ENCODE results near the gene NOB1. TPM values are rescaled to one million over a fixed set of nuclear protein-coding genes. Genes with fewer than 3 reads are reported as not detected.

Gene NOB1
- total and polyA plus RNA-seq, 2 experiments from 2014 or later: 41.4 to 56.6 TPM

GRCh38 chr16:69748694-69749345 is 5.9 kb downstream of the NOB1 start (continued):
- TF ChIP-seq JUNB (IDR thresholded peaks at IDR 0.05; ENCODE audit: unreplicated experiment) (no peak), ZNF114 (CRISPR knock-in tag; IDR thresholded peaks at IDR 0.05) (no peak), EZH2 (IDR thresholded peaks at IDR 0.05; ENCODE audit: low read depth, unreplicated experiment) (no peak), ETS1 (IDR thresholded peaks at IDR 0.05) (no peak)

GRCh38 chr16:69747115-69747514 is 7.6 kb downstream of the NOB1 start:
- Mint-ChIP-seq H3K27me3 (ENCODE audit: insufficient read depth, low read depth, poor library complexity) (peaks cover 2% of the 10 kb centered on the region), H3K4me1 (no peaks in the 10 kb centered on the region), H3K4me3 (no peak overlapping the region), H3K9me3 (no peaks in the 10 kb centered on the region), H3K36me3 (ENCODE audit: low read depth) (peaks cover 94% of the 10 kb centered on the region), H3K27ac (no peak overlapping the region)
- Histone ChIP-seq H3K4me1 (ENCODE audit: insufficient read depth) (no peaks in the 10 kb centered on the region), H3K36me3 (ENCODE audit: insufficient read depth) (peaks cover 87% of the 10 kb centered on the region), H3K4me3 (no peak overlapping the region), H3K27me3 (ENCODE audit: insufficient read depth) (no peaks in the 10 kb centered on the region), H3K4me2 (no peak overlapping the region), H2AFZ (no peak overlapping the region), H3F3A (replicated peaks; ENCODE audit: low read depth) (peaks cover 8% of the 10 kb centered on the region; the same call in 1 of the 2 replicates), H4K20me1 (replicated peaks; ENCODE audit: insufficient read depth) (peaks cover 25% of the 10 kb centered on the region), H3K9me2 (ENCODE audit: insufficient read depth) (no peaks in the 10 kb centered on the region), H3K79me2 (replicated peaks; ENCODE audit: insufficient read depth) (peaks cover 34% of the 10 kb centered on the region), H3K27ac (ENCODE audit: low read depth) (no peak overlapping the region)
- ATAC-seq: no peak
- no peak for DNase-seq (ENCODE audit: low spot score)
- TF ChIP-seq ZNF114 (CRISPR knock-in tag; IDR thresholded peaks at IDR 0.05): no peak
- TF ChIP-seq, protein P1, sequence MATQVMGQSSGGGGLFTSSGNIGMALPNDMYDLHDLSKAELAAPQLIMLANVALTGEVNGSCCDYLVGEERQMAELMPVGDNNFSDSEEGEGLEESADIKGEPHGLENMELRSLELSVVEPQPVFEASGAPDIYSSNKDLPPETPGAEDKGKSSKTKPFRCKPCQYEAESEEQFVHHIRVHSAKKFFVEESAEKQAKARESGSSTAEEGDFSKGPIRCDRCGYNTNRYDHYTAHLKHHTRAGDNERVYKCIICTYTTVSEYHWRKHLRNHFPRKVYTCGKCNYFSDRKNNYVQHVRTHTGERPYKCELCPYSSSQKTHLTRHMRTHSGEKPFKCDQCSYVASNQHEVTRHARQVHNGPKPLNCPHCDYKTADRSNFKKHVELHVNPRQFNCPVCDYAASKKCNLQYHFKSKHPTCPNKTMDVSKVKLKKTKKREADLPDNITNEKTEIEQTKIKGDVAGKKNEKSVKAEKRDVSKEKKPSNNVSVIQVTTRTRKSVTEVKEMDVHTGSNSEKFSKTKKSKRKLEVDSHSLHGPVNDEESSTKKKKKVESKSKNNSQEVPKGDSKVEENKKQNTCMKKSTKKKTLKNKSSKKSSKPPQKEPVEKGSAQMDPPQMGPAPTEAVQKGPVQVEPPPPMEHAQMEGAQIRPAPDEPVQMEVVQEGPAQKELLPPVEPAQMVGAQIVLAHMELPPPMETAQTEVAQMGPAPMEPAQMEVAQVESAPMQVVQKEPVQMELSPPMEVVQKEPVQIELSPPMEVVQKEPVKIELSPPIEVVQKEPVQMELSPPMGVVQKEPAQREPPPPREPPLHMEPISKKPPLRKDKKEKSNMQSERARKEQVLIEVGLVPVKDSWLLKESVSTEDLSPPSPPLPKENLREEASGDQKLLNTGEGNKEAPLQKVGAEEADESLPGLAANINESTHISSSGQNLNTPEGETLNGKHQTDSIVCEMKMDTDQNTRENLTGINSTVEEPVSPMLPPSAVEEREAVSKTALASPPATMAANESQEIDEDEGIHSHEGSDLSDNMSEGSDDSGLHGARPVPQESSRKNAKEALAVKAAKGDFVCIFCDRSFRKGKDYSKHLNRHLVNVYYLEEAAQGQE (IDR thresholded peaks at IDR 0.05; ENCODE audit: unreplicated experiment): no peak
- no peak for TF ChIP-seq EZH2phosphoT487 (IDR thresholded peaks at IDR 0.05; ENCODE audit: unreplicated experiment)
- TF ChIP-seq EZH2 (IDR thresholded peaks at IDR 0.05; ENCODE audit: low read depth, unreplicated experiment): no peak
- TF ChIP-seq, protein P2, sequence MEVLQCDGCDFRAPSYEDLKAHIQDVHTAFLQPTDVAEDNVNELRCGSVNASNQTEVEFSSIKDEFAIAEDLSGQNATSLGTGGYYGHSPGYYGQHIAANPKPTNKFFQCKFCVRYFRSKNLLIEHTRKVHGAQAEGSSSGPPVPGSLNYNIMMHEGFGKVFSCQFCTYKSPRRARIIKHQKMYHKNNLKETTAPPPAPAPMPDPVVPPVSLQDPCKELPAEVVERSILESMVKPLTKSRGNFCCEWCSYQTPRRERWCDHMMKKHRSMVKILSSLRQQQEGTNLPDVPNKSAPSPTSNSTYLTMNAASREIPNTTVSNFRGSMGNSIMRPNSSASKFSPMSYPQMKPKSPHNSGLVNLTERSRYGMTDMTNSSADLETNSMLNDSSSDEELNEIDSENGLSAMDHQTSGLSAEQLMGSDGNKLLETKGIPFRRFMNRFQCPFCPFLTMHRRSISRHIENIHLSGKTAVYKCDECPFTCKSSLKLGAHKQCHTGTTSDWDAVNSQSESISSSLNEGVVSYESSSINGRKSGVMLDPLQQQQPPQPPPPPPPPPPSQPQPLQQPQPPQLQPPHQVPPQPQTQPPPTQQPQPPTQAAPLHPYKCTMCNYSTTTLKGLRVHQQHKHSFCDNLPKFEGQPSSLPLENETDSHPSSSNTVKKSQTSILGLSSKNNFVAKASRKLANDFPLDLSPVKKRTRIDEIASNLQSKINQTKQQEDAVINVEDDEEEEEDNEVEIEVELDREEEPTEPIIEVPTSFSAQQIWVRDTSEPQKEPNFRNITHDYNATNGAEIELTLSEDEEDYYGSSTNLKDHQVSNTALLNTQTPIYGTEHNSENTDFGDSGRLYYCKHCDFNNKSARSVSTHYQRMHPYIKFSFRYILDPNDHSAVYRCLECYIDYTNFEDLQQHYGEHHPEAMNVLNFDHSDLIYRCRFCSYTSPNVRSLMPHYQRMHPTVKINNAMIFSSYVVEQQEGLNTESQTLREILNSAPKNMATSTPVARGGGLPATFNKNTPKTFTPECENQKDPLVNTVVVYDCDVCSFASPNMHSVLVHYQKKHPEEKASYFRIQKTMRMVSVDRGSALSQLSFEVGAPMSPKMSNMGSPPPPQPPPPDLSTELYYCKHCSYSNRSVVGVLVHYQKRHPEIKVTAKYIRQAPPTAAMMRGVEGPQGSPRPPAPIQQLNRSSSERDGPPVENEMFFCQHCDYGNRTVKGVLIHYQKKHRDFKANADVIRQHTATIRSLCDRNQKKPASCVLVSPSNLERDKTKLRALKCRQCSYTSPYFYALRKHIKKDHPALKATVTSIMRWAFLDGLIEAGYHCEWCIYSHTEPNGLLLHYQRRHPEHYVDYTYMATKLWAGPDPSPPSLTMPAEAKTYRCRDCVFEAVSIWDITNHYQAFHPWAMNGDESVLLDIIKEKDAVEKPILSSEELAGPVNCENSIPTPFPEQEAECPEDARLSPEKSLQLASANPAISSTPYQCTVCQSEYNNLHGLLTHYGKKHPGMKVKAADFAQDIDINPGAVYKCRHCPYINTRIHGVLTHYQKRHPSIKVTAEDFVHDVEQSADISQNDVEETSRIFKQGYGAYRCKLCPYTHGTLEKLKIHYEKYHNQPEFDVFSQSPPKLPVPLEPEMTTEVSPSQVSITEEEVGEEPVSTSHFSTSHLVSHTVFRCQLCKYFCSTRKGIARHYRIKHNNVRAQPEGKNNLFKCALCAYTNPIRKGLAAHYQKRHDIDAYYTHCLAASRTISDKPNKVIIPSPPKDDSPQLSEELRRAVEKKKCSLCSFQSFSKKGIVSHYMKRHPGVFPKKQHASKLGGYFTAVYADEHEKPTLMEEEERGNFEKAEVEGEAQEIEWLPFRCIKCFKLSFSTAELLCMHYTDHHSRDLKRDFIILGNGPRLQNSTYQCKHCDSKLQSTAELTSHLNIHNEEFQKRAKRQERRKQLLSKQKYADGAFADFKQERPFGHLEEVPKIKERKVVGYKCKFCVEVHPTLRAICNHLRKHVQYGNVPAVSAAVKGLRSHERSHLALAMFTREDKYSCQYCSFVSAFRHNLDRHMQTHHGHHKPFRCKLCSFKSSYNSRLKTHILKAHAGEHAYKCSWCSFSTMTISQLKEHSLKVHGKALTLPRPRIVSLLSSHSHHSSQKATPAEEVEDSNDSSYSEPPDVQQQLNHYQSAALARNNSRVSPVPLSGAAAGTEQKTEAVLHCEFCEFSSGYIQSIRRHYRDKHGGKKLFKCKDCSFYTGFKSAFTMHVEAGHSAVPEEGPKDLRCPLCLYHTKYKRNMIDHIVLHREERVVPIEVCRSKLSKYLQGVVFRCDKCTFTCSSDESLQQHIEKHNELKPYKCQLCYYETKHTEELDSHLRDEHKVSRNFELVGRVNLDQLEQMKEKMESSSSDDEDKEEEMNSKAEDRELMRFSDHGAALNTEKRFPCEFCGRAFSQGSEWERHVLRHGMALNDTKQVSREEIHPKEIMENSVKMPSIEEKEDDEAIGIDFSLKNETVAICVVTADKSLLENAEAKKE (CRISPR knock-in tag; IDR thresholded peaks at IDR 0.05): no peak
